ENCODE results near the gene RAB3A. TPM values are rescaled to one million over a fixed set of nuclear protein-coding genes. Genes with fewer than 3 reads are reported as not detected.

The RAB3A gene
- total RNA-seq, 4 donors from 2014 or later, result 0.92 to 3.8 (median 1.6) TPM

DNA sequence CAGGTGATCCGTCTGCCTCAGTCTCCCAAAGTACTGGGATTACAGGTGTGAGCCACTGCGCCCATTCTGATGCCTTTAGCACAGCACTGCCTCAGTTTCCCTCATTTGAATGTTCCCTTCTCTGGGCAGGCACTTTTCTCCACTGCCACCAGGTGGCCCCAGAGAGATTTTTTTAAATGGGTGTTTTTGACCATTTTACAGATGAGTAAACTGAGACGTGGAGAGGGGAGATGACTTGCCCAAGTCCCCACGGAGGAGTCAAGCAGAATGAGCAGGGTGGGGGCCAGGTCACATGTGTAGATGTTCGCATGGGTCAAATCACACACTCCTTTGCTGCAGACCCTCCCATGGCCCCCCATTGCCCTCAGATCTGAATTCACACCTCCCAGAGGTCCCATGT, 25.6 kb upstream of the RAB3A start:
- peaks cover 99% of the 10 kb centered on the region for H3K27me3 ChIP-seq
- TF ChIP-seq, protein P1, sequence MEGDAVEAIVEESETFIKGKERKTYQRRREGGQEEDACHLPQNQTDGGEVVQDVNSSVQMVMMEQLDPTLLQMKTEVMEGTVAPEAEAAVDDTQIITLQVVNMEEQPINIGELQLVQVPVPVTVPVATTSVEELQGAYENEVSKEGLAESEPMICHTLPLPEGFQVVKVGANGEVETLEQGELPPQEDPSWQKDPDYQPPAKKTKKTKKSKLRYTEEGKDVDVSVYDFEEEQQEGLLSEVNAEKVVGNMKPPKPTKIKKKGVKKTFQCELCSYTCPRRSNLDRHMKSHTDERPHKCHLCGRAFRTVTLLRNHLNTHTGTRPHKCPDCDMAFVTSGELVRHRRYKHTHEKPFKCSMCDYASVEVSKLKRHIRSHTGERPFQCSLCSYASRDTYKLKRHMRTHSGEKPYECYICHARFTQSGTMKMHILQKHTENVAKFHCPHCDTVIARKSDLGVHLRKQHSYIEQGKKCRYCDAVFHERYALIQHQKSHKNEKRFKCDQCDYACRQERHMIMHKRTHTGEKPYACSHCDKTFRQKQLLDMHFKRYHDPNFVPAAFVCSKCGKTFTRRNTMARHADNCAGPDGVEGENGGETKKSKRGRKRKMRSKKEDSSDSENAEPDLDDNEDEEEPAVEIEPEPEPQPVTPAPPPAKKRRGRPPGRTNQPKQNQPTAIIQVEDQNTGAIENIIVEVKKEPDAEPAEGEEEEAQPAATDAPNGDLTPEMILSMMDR (IDR thresholded peaks at IDR 0.05), result peak in 1 of 4 experiments; percentile 28
- no peak for TF ChIP-seq POLR2A (IDR thresholded peaks at IDR 0.05)
- TF ChIP-seq EP300 (IDR thresholded peaks at IDR 0.05), result no peak
- no peak for ATAC-seq
- no peak overlapping the region for H3K27ac ChIP-seq
- H3K9me3 ChIP-seq, result peaks cover 0 to 17% (median 0%) of the 10 kb centered on the region in 3 donors
- H3K4me3 ChIP-seq, result no peak overlapping the region
- WGBS, 2 donors (ENCODE audit: low coverage in 1 of 2), result 67 to 79% methylated on average over 1 to 4 of the region's 5 CpGs
- no peaks in the 10 kb centered on the region for H3K36me3 ChIP-seq
- H3K4me1 ChIP-seq, result peaks cover 0 to 26% (median 16%) of the 10 kb centered on the region in 3 donors

- H3K27ac ChIP-seq, result no peak overlapping the region
- 50 to 82% methylated on average over 1 to 5 of the region's 6 CpGs for WGBS, 2 donors (ENCODE audit: low coverage in 1 of 2)
- peaks cover 83% of the 10 kb centered on the region for H3K27me3 ChIP-seq
- no peak for ATAC-seq
- no peak overlapping the region for H3K4me3 ChIP-seq
- peaks cover 0 to 35% (median 16%) of the 10 kb centered on the region in 3 donors for H3K4me1 ChIP-seq
- TF ChIP-seq EP300 (IDR thresholded peaks at IDR 0.05) (no peak), POLR2AphosphoS5 (IDR thresholded peaks at IDR 0.05) (no peak), POLR2A (IDR thresholded peaks at IDR 0.05) (no peak)
- TF ChIP-seq, protein P1 (IDR thresholded peaks at IDR 0.05), result no peak
- no peaks in the 10 kb centered on the region for H3K36me3 ChIP-seq
- peaks cover 0 to 4% (median 0%) of the 10 kb centered on the region in 3 donors for H3K9me3 ChIP-seq
These were observed 24.0 kb upstream of the RAB3A start for GRCh38 chr19:18227781-18228271.

DNA sequence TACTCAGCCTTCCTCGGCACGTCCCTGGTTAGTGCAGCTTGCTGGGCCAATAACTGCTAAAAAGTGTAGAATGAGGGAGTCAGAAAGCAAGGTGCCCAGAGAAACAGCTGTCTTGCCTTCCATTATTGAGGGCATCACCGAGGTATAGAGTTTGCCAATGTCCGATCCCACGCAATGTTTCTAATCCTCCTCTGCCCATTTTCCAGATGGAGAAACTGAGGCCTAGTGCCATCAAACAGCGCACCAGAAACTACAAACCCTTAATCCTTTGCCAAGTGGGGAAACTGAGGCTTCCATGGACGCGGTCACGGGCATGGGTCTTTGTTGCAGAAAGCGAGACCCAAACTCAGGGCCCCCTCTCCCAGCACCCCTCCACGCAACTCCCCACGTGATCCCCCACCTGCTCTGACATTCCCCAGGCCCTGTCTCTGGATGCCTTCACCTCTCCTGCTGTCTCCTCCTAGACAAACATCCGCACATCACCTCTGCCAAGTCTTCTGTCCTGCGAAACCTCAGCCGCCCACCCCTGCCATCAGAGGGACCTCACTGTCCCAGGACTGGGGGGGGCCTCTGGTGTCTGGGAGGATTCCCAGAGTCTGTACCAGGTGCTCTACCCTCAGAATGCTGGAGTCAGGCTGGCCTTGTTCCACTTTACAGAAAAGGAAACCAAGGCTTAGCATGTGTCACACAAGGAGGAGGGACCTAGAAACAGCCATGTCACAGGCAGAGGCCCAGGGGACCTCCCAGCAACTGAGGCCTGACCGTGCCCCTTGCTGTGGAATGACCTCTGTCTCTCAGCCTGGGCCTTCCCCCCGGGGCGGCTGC, 23.3 kb upstream of the RAB3A start:
- TF ChIP-seq, protein P1 (IDR thresholded peaks at IDR 0.05), result no peak
- TF ChIP-seq POLR2A (IDR thresholded peaks at IDR 0.05), result no peak
- TF ChIP-seq EP300 (IDR thresholded peaks at IDR 0.05), result no peak
- TF ChIP-seq POLR2AphosphoS5 (IDR thresholded peaks at IDR 0.05), result no peak
- WGBS, 2 donors (ENCODE audit: low coverage in 1 of 2), result 74 to 82% methylated on average over 11 to 12 of the region's 18 CpGs
- ATAC-seq, result no peak
- H3K27ac ChIP-seq, result no peak overlapping the region
- no peaks in the 10 kb centered on the region for H3K36me3 ChIP-seq
- peaks cover 79% of the 10 kb centered on the region for H3K27me3 ChIP-seq
- H3K9me3 ChIP-seq, result no peaks in the 10 kb centered on the region
- no peak overlapping the region for H3K4me3 ChIP-seq
- H3K4me1 ChIP-seq, result peaks cover 0 to 35% (median 16%) of the 10 kb centered on the region in 3 donors

GRCh38 chr19:18225702-18226468, 22.0 kb upstream of the RAB3A start, which contains the start of gene PDE4C:
Gene PDE4C, minus strand, starts transcription at chr19:18226438. Its CDS starts 23 bp downstream, at chr19:18226415.
- H3K4me1 ChIP-seq, result peaks cover 0 to 33% (median 16%) of the 10 kb centered on the region in 3 donors
- ATAC-seq, result no peak
- H3K36me3 ChIP-seq, result no peaks in the 10 kb centered on the region
- no peaks in the 10 kb centered on the region for H3K9me3 ChIP-seq
- no peak for TF ChIP-seq POLR2A (IDR thresholded peaks at IDR 0.05)
- TF ChIP-seq POLR2AphosphoS5 (IDR thresholded peaks at IDR 0.05), result no peak
- no peak for TF ChIP-seq EP300 (IDR thresholded peaks at IDR 0.05)
- TF ChIP-seq, protein P1 (IDR thresholded peaks at IDR 0.05), result no peak
- whole genome bisulfite sequencing, 2 donors (ENCODE audit: low coverage in 1 of 2), result 0 to 8% methylated on average over 1 to 10 of the region's 51 CpGs
- peaks cover 79% of the 10 kb centered on the region for H3K27me3 ChIP-seq
- peak within 1 kb of the TSS in 1 of 2 donors; percentile 48 for H3K4me3 ChIP-seq
- H3K27ac ChIP-seq, result peak within 1 kb of the TSS in 3 of 4 donors; percentile 11 to 65 (median 15)
